Neutrophil (primary cell): ENCODE measurements around the gene CFAP43.

ENCODE experiments used
- H3K27ac ChIP-seq: fragments of 200-600 bp; sonication (generic); 2 replicates; pipeline ENCODE4 v1.5.1; 2016; ENCODE audit warnings: mild to moderate bottlenecking, moderate library complexity
- H3K27me3 ChIP-seq: fragments of 200-600 bp; sonication (generic); 2 replicates; pipeline ENCODE4 v1.6.0; 2016; ENCODE audit warnings: mild to moderate bottlenecking
- H3K36me3 ChIP-seq: fragments of 200-600 bp; sonication (generic); 2 replicates; pipeline ENCODE4 v1.5.1; 2017
- H3K4me1 ChIP-seq, 2 experiments: fragments of 200-600 bp in 1 of 2; sonication (generic) in 1 of 2; 1 replicate in 1 of 2; 2 replicates in 1 of 2; pipeline versions ENCODE4 v1.5.1 to v1.6.1; 2013 to 2016; ENCODE audit warnings: low read depth in 1 of 2, low read length in 1 of 2, mild to moderate bottlenecking in 1 of 2, moderate library complexity in 1 of 2; ENCODE audit not compliant: control insufficient read depth in 1 of 2, insufficient read depth in 1 of 2
- H3K4me3 ChIP-seq, 2 experiments: fragments of 200-600 bp in 1 of 2; sonication (generic) in 1 of 2; 1 replicate in 1 of 2; 2 replicates in 1 of 2; pipeline ENCODE4 v1.5.1; 2013 to 2016; ENCODE audit warnings: low read depth in 1 of 2, low read length in 1 of 2, mild to moderate bottlenecking in 1 of 2, moderate library complexity in 1 of 2
- H3K9me3 ChIP-seq: fragments of 200-600 bp; sonication (generic); 2 replicates; pipeline ENCODE4 v1.5.1; 2016
- CTCF ChIP-seq: fragments of 200-600 bp; sonication (generic); IDR thresholded peaks from 2 replicates; pipeline ENCODE4 v1.5.1; 2016; ENCODE audit warnings: antibody characterized with exemption

Gene CFAP43

GRCh38 chr10:104120903-104121484 lies 111.2 kb downstream of the CFAP43 start:
- Histone ChIP-seq H3K27ac (peak overlapping the region; percentile 95), H3K27me3 (peaks cover 8% of the 10 kb centered on the region), H3K4me3 (peak overlapping the region; percentile 75 to 95), H3K4me1 (peaks cover 6 to 18% of the 10 kb centered on the region in 2 experiments), H3K36me3 (no peaks in the 10 kb centered on the region), H3K9me3 (no peaks in the 10 kb centered on the region)
- peak; percentile 9 for TF ChIP-seq CTCF

GRCh38 chr10:104120512-104120902 lies 111.7 kb downstream of the CFAP43 start:
- TF ChIP-seq CTCF = no peak
- Histone ChIP-seq H3K27me3 (peaks cover 8% of the 10 kb centered on the region), H3K36me3 (no peaks in the 10 kb centered on the region), H3K27ac (peak overlapping the region; percentile 95), H3K4me1 (peaks cover 6 to 18% of the 10 kb centered on the region in 2 experiments), H3K4me3 (peak overlapping the region; percentile 75 to 95), H3K9me3 (no peaks in the 10 kb centered on the region)

DNA sequence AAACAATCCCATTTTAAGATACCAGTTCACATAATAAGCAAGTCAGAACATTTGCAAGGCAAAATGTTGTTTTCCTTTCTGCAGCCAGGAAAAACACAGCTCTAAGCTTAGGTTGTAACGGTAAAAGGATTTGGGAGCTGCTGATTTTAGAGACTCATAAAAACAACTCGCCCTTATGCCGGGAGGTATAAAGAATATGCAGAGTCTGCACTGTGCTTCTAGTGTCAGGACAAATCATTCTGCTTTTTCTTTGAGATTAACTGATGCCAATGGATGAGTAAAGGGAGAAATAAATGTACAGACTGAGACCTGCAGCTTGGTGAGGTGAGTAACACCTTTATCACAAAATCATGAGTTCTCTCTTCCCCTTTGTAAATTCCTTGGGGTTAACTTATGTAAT lies 112.2 kb downstream of the CFAP43 start:
- no peaks in the 10 kb centered on the region for H3K9me3 ChIP-seq
- peaks cover 6 to 18% of the 10 kb centered on the region in 2 experiments for H3K4me1 ChIP-seq
- peaks cover 8% of the 10 kb centered on the region for H3K27me3 ChIP-seq
- H3K36me3 ChIP-seq = no peaks in the 10 kb centered on the region
- no peak for TF ChIP-seq CTCF
- no peak overlapping the region for H3K27ac ChIP-seq
- H3K4me3 ChIP-seq = no peak overlapping the region

GRCh38 chr10:104117839-104118323 lies 114.3 kb downstream of the CFAP43 start:
- Histone ChIP-seq H3K36me3 (no peaks in the 10 kb centered on the region), H3K4me3 (no peak overlapping the region), H3K9me3 (no peaks in the 10 kb centered on the region), H3K27me3 (peaks cover 8% of the 10 kb centered on the region), H3K27ac (no peak overlapping the region), H3K4me1 (peaks cover 6 to 18% of the 10 kb centered on the region in 2 experiments)
- TF ChIP-seq CTCF = no peak

GRCh38 chr10:104113376-104113956 lies 118.7 kb downstream of the CFAP43 start:
- no peak overlapping the region for H3K27ac ChIP-seq
- H3K9me3 ChIP-seq = no peaks in the 10 kb centered on the region
- no peak for TF ChIP-seq CTCF
- no peaks in the 10 kb centered on the region for H3K4me1 ChIP-seq
- no peaks in the 10 kb centered on the region for H3K36me3 ChIP-seq
- peaks cover 12% of the 10 kb centered on the region for H3K27me3 ChIP-seq
- H3K4me3 ChIP-seq = no peak overlapping the region
